ENCODE measurements around the gene TRIM23.

- TF ChIP-seq CTCF (IDR thresholded peaks at IDR 0.05), result no peak
- no peak for TF ChIP-seq POLR2A (IDR thresholded peaks at IDR 0.05)
- no peak for TF ChIP-seq POLR2AphosphoS5 (IDR thresholded peaks at IDR 0.05)
These were observed 16.1 kb upstream of the TRIM23 start for GRCh38 chr5:65640240-65640639.

Measured in suprapubic skin (tissue), 4 donors.